Measurements from ENCODE around the gene ANXA8. TPM values are rescaled to one million over a fixed set of nuclear protein-coding genes. Genes with fewer than 3 reads are reported as not detected.
"Not testable (repeated sequence)": the region's sequence is repeated elsewhere in the genome, so short reads cannot be mapped to it uniquely, and the experiment has no call there.

ANXA8 gene
- total RNA-seq, 1 donor from 2014 or later: 1.0 TPM

- not testable (repeated sequence) for H3K9me3 Mint-ChIP-seq (ENCODE audit: unreplicated experiment)
- DNase-seq (ENCODE audit: low read depth): peak; percentile 61
Observed at GRCh38 chr10:47485943-47486342, 2.0 kb upstream of the ANXA8 start.

GRCh38 chr10:47484786-47485185, 871 bp upstream of the ANXA8 start:
- H3K27ac Mint-ChIP-seq (ENCODE audit: unreplicated experiment); H3K4me1 ChIP-seq (ENCODE audit: insufficient read depth, low read length); H3K4me3 ChIP-seq (ENCODE audit: insufficient read depth, low read depth, low read length); H3K4me3 Mint-ChIP-seq (ENCODE audit: unreplicated experiment); H3K9me3 Mint-ChIP-seq (ENCODE audit: unreplicated experiment); H4K20me1 ChIP-seq (ENCODE audit: insufficient read depth, low read length); H3K79me2 ChIP-seq (ENCODE audit: insufficient read depth, low read length); H3K36me3 Mint-ChIP-seq (ENCODE audit: low read depth, unreplicated experiment); H3K9me3 ChIP-seq (ENCODE audit: insufficient read depth, low read depth, low read length); H3K27me3 ChIP-seq (ENCODE audit: insufficient read depth, low read length); H2AFZ ChIP-seq (ENCODE audit: low read depth, low read length); H3K27me3 Mint-ChIP-seq (ENCODE audit: low read depth, unreplicated experiment); H3K36me3 ChIP-seq (ENCODE audit: insufficient read depth, low read length); FAIRE-seq; H3K4me2 ChIP-seq (ENCODE audit: low read length); H3K9ac ChIP-seq (ENCODE audit: low read length); H3K4me1 Mint-ChIP-seq (ENCODE audit: low read depth, unreplicated experiment); H3K27ac ChIP-seq (ENCODE audit: low read depth, low read length); DNase-seq (ENCODE audit: low read depth): not testable (repeated sequence)

More at GRCh38 chr10:47485943-47486342, 2.0 kb upstream of the ANXA8 start:
- not testable (repeated sequence) for H3K4me2 ChIP-seq (ENCODE audit: low read length); H3K9me3 ChIP-seq (ENCODE audit: insufficient read depth, low read depth, low read length); H3K27ac ChIP-seq (ENCODE audit: low read depth, low read length); H3K4me1 Mint-ChIP-seq (ENCODE audit: low read depth, unreplicated experiment); H3K36me3 ChIP-seq (ENCODE audit: insufficient read depth, low read length); H3K9ac ChIP-seq (ENCODE audit: low read length); FAIRE-seq; H4K20me1 ChIP-seq (ENCODE audit: insufficient read depth, low read length); H3K79me2 ChIP-seq (ENCODE audit: insufficient read depth, low read length); H3K4me1 ChIP-seq (ENCODE audit: insufficient read depth, low read length); H3K27ac Mint-ChIP-seq (ENCODE audit: unreplicated experiment); H3K27me3 ChIP-seq (ENCODE audit: insufficient read depth, low read length); H3K27me3 Mint-ChIP-seq (ENCODE audit: low read depth, unreplicated experiment); H2AFZ ChIP-seq (ENCODE audit: low read depth, low read length); H3K36me3 Mint-ChIP-seq (ENCODE audit: low read depth, unreplicated experiment); H3K4me3 Mint-ChIP-seq (ENCODE audit: unreplicated experiment); H3K4me3 ChIP-seq (ENCODE audit: insufficient read depth, low read depth, low read length)

- not testable (repeated sequence) for H3K9ac ChIP-seq (ENCODE audit: low read length); H3K27ac Mint-ChIP-seq (ENCODE audit: unreplicated experiment)
Observed at GRCh38 chr10:47482367-47482766, 1.5 kb downstream of the ANXA8 start.

GRCh38 chr10:47481768-47482181, 2.1 kb downstream of the ANXA8 start:
- not testable (repeated sequence) for DNase-seq (ENCODE audit: low read depth); H3K4me1 Mint-ChIP-seq (ENCODE audit: low read depth, unreplicated experiment); H3K9me3 ChIP-seq (ENCODE audit: insufficient read depth, low read depth, low read length); H3K4me3 ChIP-seq (ENCODE audit: insufficient read depth, low read depth, low read length); H3K36me3 Mint-ChIP-seq (ENCODE audit: low read depth, unreplicated experiment); H3K79me2 ChIP-seq (ENCODE audit: insufficient read depth, low read length); H3K36me3 ChIP-seq (ENCODE audit: insufficient read depth, low read length); FAIRE-seq; H2AFZ ChIP-seq (ENCODE audit: low read depth, low read length); H3K4me3 Mint-ChIP-seq (ENCODE audit: unreplicated experiment); H3K27ac Mint-ChIP-seq (ENCODE audit: unreplicated experiment); H3K9me3 Mint-ChIP-seq (ENCODE audit: unreplicated experiment); H3K27me3 Mint-ChIP-seq (ENCODE audit: low read depth, unreplicated experiment); H3K27me3 ChIP-seq (ENCODE audit: insufficient read depth, low read length); H3K4me2 ChIP-seq (ENCODE audit: low read length); H4K20me1 ChIP-seq (ENCODE audit: insufficient read depth, low read length); H3K4me1 ChIP-seq (ENCODE audit: insufficient read depth, low read length); H3K9ac ChIP-seq (ENCODE audit: low read length)
- peak overlapping the region; percentile 71 for H3K27ac ChIP-seq (ENCODE audit: low read depth, low read length)

More at GRCh38 chr10:47482367-47482766, 1.5 kb downstream of the ANXA8 start:
- not testable (repeated sequence) for DNase-seq (ENCODE audit: low read depth); H3K4me1 Mint-ChIP-seq (ENCODE audit: low read depth, unreplicated experiment); H3K9me3 Mint-ChIP-seq (ENCODE audit: unreplicated experiment); H2AFZ ChIP-seq (ENCODE audit: low read depth, low read length); H3K4me3 ChIP-seq (ENCODE audit: insufficient read depth, low read depth, low read length); H4K20me1 ChIP-seq (ENCODE audit: insufficient read depth, low read length); H3K36me3 ChIP-seq (ENCODE audit: insufficient read depth, low read length); H3K79me2 ChIP-seq (ENCODE audit: insufficient read depth, low read length); H3K27me3 ChIP-seq (ENCODE audit: insufficient read depth, low read length); H3K27me3 Mint-ChIP-seq (ENCODE audit: low read depth, unreplicated experiment); H3K4me1 ChIP-seq (ENCODE audit: insufficient read depth, low read length); H3K27ac ChIP-seq (ENCODE audit: low read depth, low read length); H3K4me3 Mint-ChIP-seq (ENCODE audit: unreplicated experiment); H3K4me2 ChIP-seq (ENCODE audit: low read length); H3K36me3 Mint-ChIP-seq (ENCODE audit: low read depth, unreplicated experiment); H3K9me3 ChIP-seq (ENCODE audit: insufficient read depth, low read depth, low read length); FAIRE-seq

- not testable (repeated sequence) for H4K20me1 ChIP-seq (ENCODE audit: insufficient read depth, low read length); H3K79me2 ChIP-seq (ENCODE audit: insufficient read depth, low read length); H3K9ac ChIP-seq (ENCODE audit: low read length); H3K27ac Mint-ChIP-seq (ENCODE audit: unreplicated experiment); H3K9me3 Mint-ChIP-seq (ENCODE audit: unreplicated experiment); H2AFZ ChIP-seq (ENCODE audit: low read depth, low read length); H3K4me1 ChIP-seq (ENCODE audit: insufficient read depth, low read length); H3K27me3 ChIP-seq (ENCODE audit: insufficient read depth, low read length); H3K27me3 Mint-ChIP-seq (ENCODE audit: low read depth, unreplicated experiment); H3K4me1 Mint-ChIP-seq (ENCODE audit: low read depth, unreplicated experiment); H3K36me3 ChIP-seq (ENCODE audit: insufficient read depth, low read length); H3K4me2 ChIP-seq (ENCODE audit: low read length); H3K9me3 ChIP-seq (ENCODE audit: insufficient read depth, low read depth, low read length); H3K36me3 Mint-ChIP-seq (ENCODE audit: low read depth, unreplicated experiment); H3K4me3 Mint-ChIP-seq (ENCODE audit: unreplicated experiment); FAIRE-seq; H3K27ac ChIP-seq (ENCODE audit: low read depth, low read length); H3K4me3 ChIP-seq (ENCODE audit: insufficient read depth, low read depth, low read length)
- DNase-seq (ENCODE audit: low read depth): peak; percentile 84
Observed at GRCh38 chr10:47481182-47481766, 2.6 kb downstream of the ANXA8 start.

GRCh38 chr10:47480133-47480532, 3.8 kb downstream of the ANXA8 start:
- DNase-seq (ENCODE audit: low read depth); H4K20me1 ChIP-seq (ENCODE audit: insufficient read depth, low read length); H2AFZ ChIP-seq (ENCODE audit: low read depth, low read length); H3K4me3 ChIP-seq (ENCODE audit: insufficient read depth, low read depth, low read length); H3K9me3 Mint-ChIP-seq (ENCODE audit: unreplicated experiment); H3K27me3 ChIP-seq (ENCODE audit: insufficient read depth, low read length); H3K4me2 ChIP-seq (ENCODE audit: low read length); H3K36me3 ChIP-seq (ENCODE audit: insufficient read depth, low read length); H3K27me3 Mint-ChIP-seq (ENCODE audit: low read depth, unreplicated experiment); H3K9me3 ChIP-seq (ENCODE audit: insufficient read depth, low read depth, low read length); H3K27ac Mint-ChIP-seq (ENCODE audit: unreplicated experiment); H3K4me1 Mint-ChIP-seq (ENCODE audit: low read depth, unreplicated experiment); H3K79me2 ChIP-seq (ENCODE audit: insufficient read depth, low read length); H3K4me3 Mint-ChIP-seq (ENCODE audit: unreplicated experiment); H3K27ac ChIP-seq (ENCODE audit: low read depth, low read length); H3K36me3 Mint-ChIP-seq (ENCODE audit: low read depth, unreplicated experiment); FAIRE-seq; H3K9ac ChIP-seq (ENCODE audit: low read length); H3K4me1 ChIP-seq (ENCODE audit: insufficient read depth, low read length): not testable (repeated sequence)
